Amygdala (tissue), 56 donors: ENCODE data around the gene MASP2.
"Not testable (repeated sequence)": the region's sequence is repeated elsewhere in the genome, so short reads cannot be mapped to it uniquely, and the experiment has no call there.

ENCODE experiments used
- DNase-seq, 56 donors: peaks; one replicate each; lab custom pipeline; 2025; lab: John Stamatoyannopoulos, UW

Gene MASP2

DNA sequence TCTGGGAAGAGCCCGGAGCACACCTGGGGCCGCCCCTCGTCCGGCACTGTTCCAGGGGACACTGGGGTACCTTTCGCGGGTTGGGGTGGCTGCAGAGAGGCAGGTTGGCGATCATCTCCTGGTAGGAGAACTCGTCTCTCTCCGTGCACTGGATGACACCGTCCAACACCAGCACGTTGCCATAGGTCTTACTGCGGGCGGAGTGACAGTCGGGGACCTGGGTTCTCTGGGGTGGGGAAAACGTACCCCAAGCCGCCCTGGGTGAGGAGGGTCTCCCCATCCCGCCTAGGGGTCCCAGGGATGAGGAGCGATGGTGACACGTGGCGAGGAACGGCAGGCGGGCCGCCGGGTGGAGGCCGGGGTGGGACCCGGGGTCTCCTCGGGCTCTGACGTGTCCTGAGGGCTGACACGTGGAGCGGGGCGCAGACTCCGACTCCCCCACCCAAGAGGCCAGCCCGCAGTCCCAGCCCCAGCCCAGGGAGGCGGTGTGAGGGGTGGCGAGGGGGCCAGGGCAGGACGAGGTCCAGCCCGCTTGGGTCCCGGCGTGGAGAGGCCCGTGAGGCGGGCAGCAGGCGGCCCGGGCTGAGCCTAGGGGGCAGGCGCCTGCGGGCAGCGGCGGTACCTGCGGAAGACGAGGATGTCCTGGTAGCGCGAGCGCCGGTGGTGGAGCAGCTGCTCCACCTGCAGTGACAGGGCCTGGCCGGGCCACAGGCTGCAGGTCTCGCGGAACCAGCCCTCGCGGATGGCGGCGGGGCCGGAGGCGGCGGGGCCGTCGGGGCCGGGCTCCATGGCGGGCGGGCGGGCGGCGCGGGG lies 12.3 kb upstream of the MASP2 start:
- no peak for DNase-seq

DNA sequence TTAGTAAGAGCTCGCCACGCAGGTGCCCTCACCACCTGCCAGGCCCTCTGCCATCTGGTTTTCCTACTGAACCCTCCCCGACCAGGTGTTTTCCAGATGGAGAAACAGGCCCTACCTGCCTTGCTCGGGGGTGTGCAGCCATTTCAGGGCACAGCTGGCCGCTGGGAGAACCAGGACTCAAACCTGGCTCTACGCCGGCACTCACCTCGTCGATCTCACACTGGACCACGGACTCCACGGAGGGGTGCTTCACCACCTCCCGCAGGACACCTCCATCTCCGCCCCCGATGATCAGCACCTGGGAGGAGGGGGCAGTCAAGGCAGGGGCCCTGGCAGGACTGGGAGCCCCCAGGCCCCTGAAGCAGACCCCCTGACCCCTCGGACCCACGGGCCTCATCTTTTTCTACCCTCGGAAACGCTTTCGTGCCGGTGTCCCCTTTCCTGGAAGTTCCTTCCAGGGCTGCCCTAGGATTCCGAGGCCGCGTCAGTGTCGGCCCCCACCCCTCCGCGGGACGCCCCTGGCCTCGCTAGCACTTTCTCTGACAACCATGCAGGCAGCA lies 11.6 kb upstream of the MASP2 start:
- DNase-seq = no peak

DNA sequence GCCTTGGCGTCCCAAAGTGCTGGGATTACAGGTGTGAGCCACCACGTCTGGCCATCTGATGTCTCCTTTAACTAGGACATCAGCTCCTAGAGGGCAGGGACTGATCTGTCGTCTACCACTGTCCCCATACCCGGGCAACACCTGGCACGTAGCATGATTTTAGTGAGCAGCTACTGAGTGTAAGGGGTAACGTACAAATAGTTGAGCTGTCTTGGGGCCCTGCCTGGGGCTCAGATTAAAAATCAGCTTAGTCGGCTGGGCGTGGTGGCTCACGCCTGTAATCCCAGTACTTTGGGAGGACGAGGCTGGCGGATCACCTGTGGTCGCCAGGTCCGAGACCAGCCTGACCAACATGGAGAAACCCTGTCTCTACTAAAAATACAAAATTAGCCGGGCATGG lies 11.0 kb upstream of the MASP2 start:
- DNase-seq = no peak

DNA sequence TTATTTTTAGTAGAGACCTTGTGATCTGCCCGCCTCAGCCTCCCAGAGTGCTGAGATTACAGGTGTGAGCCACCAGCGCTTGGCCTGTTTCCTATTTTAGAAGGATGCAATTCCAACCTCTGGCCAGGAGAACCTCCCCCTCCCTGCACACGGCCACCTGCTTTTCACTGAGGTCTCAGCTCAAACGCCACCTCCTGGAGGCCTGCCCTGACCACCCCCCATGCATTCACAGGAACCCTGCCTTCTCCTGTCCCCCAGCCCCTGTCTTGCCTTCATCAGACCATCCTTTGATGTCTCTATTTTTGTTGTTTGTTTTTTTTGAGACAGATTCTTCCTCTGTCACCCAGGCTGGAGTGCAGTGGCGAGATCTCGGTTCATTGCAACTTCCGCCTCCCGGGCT lies 10.4 kb upstream of the MASP2 start:
- DNase-seq = no peak

DNA sequence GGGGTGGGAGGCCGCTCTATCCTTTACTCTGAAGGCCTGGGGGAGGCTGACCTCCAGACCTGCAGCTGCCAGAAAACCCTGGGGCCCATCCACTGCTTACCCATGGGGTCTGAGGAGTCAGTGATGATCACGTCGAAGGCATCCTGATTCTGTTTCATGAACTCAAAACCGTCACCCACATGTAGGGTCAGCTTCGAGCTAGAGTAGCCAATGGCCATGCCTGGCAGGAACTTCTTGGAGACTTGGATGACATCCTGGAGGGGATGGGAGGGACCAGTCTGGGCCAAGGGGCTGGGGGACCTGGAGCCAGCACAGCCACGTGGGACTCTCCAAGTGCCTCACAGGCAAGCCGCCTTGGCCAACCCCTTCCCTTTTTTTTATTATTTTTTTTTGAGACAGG lies 9.5 kb upstream of the MASP2 start:
- DNase-seq = no peak

DNA sequence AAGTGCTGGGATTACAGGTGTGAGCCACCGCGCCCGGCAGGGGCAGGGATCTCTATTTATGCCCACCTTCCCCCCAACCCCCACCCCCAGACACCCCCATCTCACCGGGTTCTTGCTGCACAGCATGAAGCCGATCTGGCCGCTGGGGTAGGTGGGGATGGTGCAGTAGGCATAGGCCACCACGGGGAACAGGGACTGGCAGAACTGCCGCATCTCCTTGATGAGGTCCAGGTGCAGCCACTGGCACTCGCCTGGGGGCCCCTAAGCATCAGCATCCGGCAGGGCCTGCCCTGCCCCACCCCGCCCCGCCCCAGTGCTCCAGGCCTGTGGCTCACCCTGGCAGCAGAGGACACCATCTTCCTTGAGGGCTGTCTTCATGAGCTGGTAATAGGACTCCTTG lies 8.6 kb upstream of the MASP2 start:
- DNase-seq = no peak

DNA sequence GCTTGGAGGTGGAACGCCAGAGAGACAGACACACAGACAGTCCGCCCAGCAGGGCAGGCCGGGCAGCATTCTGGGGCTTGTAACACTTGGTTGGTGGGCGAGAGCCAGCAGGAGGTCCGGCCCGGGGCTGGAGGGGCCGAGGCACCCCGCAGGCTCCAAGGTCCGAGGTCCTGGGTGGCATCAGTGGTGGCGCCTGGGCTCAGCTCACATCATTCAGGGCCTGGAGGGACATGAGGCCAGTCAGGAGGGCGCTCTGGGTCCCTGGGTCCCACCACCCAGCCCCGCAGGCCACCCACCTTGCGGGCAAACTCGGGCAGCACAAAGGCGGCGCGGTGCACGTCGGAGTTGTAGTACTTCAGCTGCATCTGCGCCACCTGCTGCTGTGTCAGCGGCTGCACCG lies 7.6 kb upstream of the MASP2 start:
- no peak for DNase-seq

DNA sequence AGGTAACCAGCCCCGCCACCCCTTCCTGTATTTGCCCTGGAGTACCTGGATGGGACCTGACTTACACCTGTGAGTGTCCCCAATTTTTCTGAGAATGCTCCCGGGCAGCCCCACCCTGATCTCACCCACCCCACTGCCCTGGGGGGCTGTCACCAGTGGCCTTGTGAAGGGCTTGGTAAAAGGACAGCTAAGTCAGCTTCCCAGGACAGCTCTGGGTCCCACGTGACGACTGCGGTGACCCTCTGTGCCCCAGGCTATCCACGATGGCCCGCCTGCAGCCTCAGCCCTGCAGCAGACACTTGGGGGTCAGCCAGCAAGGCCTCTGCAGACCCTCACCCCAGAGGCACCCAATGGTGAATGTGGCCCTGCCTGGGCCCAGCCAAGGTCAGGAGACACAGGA lies 7.1 kb upstream of the MASP2 start:
- no peak for DNase-seq

DNA sequence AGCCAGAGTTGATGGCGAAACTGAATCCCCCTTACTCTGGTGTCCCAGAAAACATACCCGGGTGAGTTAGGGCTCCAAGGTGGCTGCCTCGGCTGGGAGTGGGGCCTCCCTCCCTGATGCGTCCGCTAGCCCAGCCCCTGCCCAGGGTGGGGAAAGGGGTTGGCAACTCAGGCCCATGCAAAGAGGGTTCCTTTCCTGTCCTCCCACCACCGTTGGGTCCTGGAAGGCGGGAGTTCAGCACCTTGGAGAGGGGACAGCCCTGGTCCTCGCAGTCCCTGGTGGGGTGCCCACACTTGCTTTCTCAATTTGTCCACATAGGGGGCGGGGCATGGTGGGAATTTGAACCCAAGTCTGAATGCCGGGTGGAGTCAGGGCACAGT lies 6.7 kb upstream of the MASP2 start:
- no peak for DNase-seq

DNA sequence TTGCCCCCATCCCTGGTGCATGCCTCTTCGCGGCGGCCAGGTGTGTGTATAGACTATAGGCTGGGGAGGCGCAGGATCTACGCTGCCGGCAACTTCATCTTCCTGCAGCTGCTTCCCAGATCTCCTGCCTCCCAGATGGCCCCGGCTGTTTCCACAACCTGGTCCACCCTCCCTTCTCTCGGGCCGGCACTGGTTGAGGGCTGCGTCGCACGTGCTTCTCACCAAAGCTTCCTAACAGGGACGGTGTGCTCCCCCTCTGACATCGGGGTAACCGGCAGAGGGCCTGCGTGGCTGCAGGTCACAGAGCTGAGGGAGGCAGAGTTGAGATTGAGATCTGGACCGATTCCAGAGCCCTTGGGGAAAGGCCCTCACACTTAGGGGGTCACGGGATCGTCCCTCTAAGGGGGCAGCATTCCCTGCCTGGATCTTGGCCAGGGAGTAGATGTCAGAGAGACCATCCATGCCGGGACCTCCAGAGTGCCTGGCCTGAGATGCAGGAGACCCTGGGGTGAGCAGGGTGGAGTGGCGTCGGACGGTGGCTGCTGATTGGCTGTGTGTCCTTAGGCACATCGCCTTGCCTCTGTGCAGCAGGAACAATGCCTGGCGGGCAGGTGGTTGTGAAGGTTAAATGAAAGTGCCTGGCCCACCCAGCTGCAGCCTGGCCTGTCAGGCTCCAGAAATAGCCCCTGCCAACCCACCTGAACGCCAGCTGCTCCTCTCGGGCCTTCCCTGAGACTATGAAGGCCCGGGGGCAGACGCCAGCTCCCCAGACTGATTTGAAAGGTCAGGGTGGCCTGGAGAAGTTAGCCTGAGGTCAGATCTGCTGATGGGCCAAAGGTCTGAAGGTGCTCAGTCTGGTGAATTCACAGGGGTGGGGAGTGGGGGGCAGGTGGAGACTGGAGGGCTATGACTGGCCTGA lies 6.1 kb upstream of the MASP2 start:
- no peak for DNase-seq

DNA sequence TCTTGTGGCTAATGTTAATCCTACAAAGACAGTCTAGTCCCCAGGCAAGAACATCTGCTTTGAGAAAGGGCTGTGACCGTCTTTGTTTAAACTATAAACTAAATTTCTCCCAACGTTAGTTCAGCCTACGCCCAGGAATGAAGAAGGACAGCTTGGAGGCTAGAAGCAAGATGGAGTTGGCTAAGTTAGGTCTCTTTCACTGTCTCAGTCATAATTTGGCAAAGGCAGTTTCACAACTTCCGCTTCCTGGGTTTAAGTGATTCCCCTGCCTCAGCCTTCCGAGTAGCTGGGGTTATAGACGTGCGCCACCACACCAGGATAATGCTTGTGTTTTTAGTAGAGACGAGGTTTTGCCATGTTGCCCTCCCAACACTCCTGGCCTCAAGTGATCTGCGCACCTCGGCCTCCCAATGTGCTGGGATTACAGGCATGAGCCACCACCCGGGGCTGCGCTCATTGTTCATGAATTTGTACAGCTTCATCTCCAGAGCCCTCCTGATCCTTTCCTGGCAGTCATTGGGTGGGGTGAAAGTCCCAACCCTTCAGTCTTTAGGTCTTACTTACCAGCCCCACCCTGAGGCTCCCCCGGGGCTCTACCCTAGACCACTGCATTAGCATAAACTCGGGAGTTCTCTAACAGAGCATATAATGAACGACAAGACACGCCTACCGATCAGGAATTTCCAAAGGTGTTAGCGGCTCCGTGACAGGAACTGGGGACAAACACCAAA lies 4.9 kb upstream of the MASP2 start:
- DNase-seq = no peak

DNA sequence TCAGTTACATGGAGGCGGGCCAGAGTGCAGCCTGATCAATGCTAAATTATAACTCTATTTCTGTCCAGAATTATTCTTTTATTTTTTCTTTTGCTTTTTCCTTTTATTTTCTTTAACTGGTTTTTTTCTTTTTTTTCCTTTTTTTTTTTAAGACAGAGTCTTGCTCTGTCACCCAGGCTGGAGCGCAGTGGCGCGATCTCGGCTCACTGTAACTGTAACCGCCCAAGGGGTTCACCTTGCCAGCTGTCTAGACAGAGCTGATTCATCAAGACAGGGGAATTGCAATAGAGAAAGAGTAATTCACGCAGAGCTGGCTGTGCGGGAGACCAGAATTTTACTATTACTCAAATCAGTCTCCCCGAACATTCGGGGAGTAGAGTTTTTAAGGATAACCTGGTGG lies 4.1 kb upstream of the MASP2 start:
- DNase-seq = not testable (repeated sequence)

DNA sequence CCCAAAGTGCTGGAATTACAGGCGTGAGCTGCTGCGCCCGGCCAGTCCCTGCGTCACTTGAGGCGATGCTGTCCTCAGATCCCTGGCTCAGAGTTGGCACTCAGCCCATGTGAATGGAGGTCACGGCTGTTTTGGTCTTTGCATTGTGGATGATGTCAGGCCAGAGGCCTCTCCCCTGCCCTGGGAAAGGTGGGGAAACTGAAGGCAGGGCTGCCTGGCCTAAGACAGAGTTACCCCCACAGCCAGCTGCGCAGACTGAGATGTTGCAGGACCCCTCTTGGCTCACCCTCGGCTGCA lies 821 bp downstream of the MASP2 start:
- no peak for DNase-seq

DNA sequence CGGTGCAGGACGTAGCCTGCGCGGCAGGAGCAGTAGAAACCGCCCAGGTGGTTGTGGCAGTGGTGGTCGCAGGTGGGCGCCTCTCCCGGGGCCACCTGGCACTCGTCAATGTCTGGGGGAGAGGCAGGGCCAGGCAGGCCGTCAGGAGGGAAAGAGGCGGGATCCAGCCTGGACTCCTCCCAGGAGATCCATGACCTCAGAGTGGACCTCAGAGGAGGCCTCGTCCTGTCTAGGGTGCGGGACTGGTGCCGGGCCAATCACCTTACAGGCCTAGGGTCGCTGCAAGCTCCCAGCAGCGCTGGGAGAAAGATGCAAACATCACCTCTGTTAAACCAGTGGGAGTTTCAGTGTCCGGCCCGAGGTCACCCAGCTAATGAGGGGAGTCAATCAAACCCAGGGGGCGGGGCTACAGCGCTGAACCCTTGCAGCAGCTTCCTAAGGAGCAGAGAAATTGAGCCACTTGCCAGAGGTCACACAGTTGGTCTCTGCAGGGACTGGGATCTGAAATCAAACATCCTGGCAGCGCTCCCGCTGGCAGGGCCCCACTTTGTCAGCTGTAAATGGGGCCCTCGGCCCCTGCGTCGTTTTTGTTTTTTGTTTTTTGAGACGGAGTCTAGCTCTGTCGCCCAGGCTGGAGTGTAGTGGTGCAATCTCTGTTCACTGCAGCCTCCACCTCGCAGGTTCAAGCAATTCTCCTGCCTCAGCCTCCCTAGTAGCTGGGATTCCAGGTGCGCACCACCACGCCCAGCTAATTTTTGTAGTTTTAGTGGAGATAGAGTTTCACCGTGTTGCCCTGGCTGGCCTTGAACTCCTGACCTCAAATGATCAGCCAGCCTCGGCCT lies 1.4 kb downstream of the MASP2 start:
- DNase-seq = no peak

DNA sequence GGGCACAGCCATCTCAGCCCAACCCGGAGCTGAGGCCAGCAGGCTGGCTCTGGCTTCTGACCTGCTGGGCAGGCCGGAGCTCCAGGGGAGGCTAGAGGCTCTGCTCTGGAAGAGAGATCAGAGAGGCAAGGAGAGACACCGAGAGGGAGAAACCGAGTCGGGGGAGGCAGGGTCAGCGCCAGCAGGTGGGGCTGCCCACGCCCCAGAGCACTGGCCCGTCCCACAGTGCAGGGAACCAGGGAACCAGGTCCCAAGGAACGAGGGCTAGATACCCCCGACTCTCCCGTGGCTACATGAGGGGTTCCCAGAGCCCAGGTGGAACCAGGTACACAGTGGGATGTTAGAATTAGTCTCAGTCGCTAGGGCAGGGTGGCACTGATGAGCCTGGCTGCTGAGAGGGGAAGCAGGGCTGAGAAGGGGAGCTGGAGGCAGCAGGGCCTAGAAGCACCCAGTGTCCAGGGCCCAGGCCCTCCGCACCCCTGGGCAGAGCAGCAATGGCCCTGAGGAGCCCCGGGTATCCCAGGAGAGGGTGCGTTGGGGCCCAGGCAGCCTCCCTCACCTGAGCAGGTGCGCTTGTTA lies 2.1 kb downstream of the MASP2 start:
- no peak for DNase-seq

DNA sequence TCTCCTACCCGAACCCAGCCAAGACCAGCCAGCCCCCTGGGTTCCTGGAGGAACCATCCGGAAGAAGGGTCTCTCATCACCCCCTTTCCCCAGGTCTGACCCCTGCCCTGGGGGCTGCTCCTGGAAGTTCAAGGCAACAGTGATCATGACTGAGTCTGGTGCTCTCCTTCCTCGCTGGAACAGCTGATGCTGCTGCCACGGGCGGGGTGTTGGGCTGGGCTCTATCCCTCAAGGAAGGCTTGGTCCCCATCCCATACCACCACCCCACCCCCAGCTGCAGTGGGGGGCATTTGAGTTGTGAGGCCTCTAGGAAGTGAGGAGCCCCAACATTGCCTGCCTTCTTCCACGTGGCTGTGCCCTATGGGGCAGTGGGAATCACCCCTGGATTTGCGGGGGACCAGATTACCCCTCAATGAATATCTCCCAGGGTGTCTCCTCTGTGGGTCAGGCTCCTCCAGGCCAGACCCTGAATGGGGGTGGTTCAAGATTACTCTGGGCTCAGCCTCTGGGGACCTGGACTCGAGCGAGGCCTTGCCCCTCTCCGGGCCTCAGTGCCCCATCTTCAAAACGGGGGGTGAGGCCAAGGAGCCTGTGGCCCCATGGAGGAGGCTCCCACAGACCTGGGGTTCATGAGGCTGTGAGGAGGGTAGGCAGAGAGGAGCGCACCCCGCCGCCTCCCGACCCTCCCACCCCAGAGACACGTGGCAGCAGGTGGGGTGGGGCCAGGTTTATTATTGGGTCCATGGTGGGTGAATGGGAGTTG lies 2.8 kb downstream of the MASP2 start:
- no peak for DNase-seq

DNA sequence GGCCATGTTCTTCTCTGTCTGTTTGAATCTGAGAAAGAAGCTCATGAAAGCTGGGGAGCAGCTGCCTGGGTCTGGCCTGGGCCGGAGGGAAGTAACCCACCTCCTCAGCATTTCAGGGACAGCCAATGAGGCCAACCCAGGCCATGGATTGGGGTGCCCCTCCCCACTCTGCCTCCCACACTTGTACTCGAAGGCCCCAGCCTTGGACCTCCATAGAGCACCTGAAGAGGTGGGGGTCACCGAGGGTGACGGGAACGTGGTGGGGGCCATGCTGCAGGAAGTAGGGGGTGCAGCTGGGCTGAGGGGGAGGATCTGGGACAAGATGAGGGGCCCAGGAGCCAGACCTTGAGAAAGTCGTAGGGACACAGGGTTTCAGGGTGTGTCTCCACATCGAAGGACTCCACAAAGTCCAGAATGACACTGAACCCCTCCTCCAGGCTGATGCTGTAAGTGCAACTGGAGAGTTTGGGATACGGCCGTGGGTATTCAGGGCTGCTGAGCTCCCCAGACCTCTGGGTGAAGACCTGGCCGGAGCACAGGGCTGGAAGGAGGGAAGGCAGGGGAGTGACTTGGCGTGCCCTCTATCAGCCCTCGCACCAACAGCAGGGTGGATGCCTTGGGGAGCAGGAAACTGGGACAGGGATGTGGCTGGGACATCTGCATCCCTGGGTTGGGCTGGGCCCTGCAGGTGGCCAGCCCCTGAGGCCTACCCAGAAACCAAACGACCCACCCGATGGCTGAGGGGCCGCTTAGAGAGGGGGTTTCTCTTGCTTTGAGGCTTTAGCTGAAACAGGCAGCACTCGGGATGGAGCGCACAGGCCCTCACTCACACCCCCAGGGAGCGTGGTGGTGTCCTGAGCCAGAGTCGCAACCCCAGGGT lies 3.8 kb downstream of the MASP2 start:
- no peak for DNase-seq

DNA sequence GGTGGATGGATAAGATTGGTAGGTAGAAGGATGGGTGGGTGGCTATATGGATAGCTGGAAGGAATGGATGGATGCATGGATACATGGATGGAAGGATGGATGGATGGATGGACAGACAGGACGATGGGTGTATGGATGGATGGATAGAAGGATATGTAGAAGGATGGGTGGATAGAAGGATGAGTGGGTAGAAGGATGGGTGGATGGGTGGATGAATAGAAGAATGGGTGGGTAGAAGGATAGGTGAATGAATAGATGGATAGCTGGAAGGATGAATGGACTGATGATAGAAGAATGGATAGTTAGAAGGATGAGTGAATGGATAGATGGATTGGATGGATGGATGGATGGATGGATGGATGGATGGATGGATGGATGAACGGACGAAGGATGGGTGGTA lies 5.0 kb downstream of the MASP2 start:
- no peak for DNase-seq
